ENCODE measurements around the gene CLCN4. TPM values are rescaled to one million over a fixed set of nuclear protein-coding genes. Genes with fewer than 3 reads are reported as not detected.
A peak's percentile ranks its signal among the peaks of the same experiment; 100 is the strongest.

The CLCN4 gene
- total RNA-seq, 2 donors from 2014 or later = 0.50 to 15.3 TPM

GRCh38 chrX:10117301-10117700 lies 39.5 kb upstream of the CLCN4 start:
- intact Hi-C loops (cut with DNase I) = loop anchor here (10.0 kb wide), 2 partner anchors 232 to 1302 kb away; no protein-coding TSS in a partner anchor
- no peak for TF ChIP-seq CTCF (IDR thresholded peaks at IDR 0.05)
- TF ChIP-seq POLR2A (IDR thresholded peaks at IDR 0.05) = no peak
- TF ChIP-seq POLR2AphosphoS5 (IDR thresholded peaks at IDR 0.05) = no peak
- Histone ChIP-seq H3K9me3 (no peaks in the 10 kb centered on the region), H3K36me3 (no peaks in the 10 kb centered on the region), H3K27ac (no peak overlapping the region), H3K4me1 (replicated peaks) (no peaks in the 10 kb centered on the region), H3K4me3 (no peak overlapping the region), H3K27me3 (replicated peaks; ENCODE audit: insufficient read depth) (no peaks in the 10 kb centered on the region)
- WGBS = 96% methylated on average over 24 of the region's 31 CpGs
- DNase-seq (ENCODE audit: low spot score) = no peak

GRCh38 chrX:10117864-10118377 lies 38.9 kb upstream of the CLCN4 start:
- Histone ChIP-seq H3K27me3 (replicated peaks; ENCODE audit: insufficient read depth) (no peaks in the 10 kb centered on the region), H3K9me3 (no peaks in the 10 kb centered on the region), H3K4me1 (replicated peaks) (no peaks in the 10 kb centered on the region), H3K36me3 (no peaks in the 10 kb centered on the region), H3K27ac (no peak overlapping the region), H3K4me3 (no peak overlapping the region)
- WGBS = 93% methylated on average over 9 of the region's 9 CpGs
- DNase-seq (ENCODE audit: low spot score) = no peak
- intact Hi-C loops (cut with DNase I) = loop anchor here (10.0 kb wide), 2 partner anchors 233 to 1303 kb away; no protein-coding TSS in a partner anchor
- TF ChIP-seq CTCF (IDR thresholded peaks at IDR 0.05) = no peak
- no peak for TF ChIP-seq POLR2AphosphoS5 (IDR thresholded peaks at IDR 0.05)
- no peak for TF ChIP-seq POLR2A (IDR thresholded peaks at IDR 0.05)

- TF ChIP-seq POLR2A (IDR thresholded peaks at IDR 0.05) (no peak), POLR2AphosphoS5 (IDR thresholded peaks at IDR 0.05) (no peak), CTCF (IDR thresholded peaks at IDR 0.05) (no peak)
- no peak overlapping the region for H3K4me3 ChIP-seq
- H3K27me3 ChIP-seq (replicated peaks; ENCODE audit: insufficient read depth) = no peaks in the 10 kb centered on the region
- 78% methylated on average over 3 of the region's 4 CpGs for WGBS
- peak overlapping the region in 1 of 2 donors; percentile 35 for H3K27ac ChIP-seq
- no peaks in the 10 kb centered on the region for H3K4me1 ChIP-seq (replicated peaks)
- intact Hi-C loops (cut with DNase I) = loop anchor here (10.0 kb wide), 2 partner anchors 234 to 1304 kb away; no protein-coding TSS in a partner anchor
- H3K36me3 ChIP-seq = no peaks in the 10 kb centered on the region
- H3K9me3 ChIP-seq = no peaks in the 10 kb centered on the region
- DNase-seq (ENCODE audit: low spot score) = no peak
Measured at GRCh38 chrX:10118530-10118929, 38.2 kb upstream of the CLCN4 start.

- Histone ChIP-seq H3K36me3 (no peaks in the 10 kb centered on the region), H3K27ac (peak overlapping the region in 1 of 2 donors; percentile 35), H3K4me3 (no peak overlapping the region), H3K27me3 (replicated peaks; ENCODE audit: insufficient read depth) (no peaks in the 10 kb centered on the region), H3K4me1 (replicated peaks) (no peaks in the 10 kb centered on the region), H3K9me3 (no peaks in the 10 kb centered on the region)
- peak; percentile 48 for DNase-seq (ENCODE audit: low spot score)
- WGBS = 16% methylated on average over 16 of the region's 16 CpGs
- TF ChIP-seq POLR2A (IDR thresholded peaks at IDR 0.05) = no peak
- TF ChIP-seq POLR2AphosphoS5 (IDR thresholded peaks at IDR 0.05) = peak; percentile 91
- TF ChIP-seq CTCF (IDR thresholded peaks at IDR 0.05) = peak; percentile 98 to 100 (median 100)
- intact Hi-C loops (cut with DNase I) = loop anchor here (1.0 to 10.0 kb wide), 3 partner anchors 124 to 1305 kb away; no protein-coding TSS in a partner anchor
Measured at GRCh38 chrX:10119399-10119990, 37.3 kb upstream of the CLCN4 start.

- TF ChIP-seq POLR2A (IDR thresholded peaks at IDR 0.05) (no peak), CTCF (IDR thresholded peaks at IDR 0.05) (no peak)
- H3K4me1 ChIP-seq (replicated peaks) = no peaks in the 10 kb centered on the region
- intact Hi-C loops (cut with DNase I) = no loop called here
- no peaks in the 10 kb centered on the region for H3K9me3 ChIP-seq
- H3K36me3 ChIP-seq = no peaks in the 10 kb centered on the region
- DNase-seq (ENCODE audit: low spot score) = no peak
- WGBS = 89% methylated on average over 8 of the region's 8 CpGs
- H3K4me3 ChIP-seq = no peak overlapping the region
- no peaks in the 10 kb centered on the region for H3K27me3 ChIP-seq (replicated peaks; ENCODE audit: insufficient read depth)
- no peak overlapping the region for H3K27ac ChIP-seq
Measured at GRCh38 chrX:10120331-10120730, 36.4 kb upstream of the CLCN4 start.
